OCI-LY3 (cell line): ENCODE results near the gene NCCRP1.

Experiments
- H2AFZ ChIP-seq: fragments of 200-600, 300-600 bp; shearing (Covaris generic); 2 replicates; pipeline ENCODE4 v1.6.0; 2014; ENCODE audit warnings: antibody characterized with exemption, low read depth, low read length
- H3K27ac ChIP-seq: fragments of 200-600, 300-600 bp; sonication (generic); 2 replicates; pipeline ENCODE4 v1.5.1; 2014; ENCODE audit warnings: mild to moderate bottlenecking, low read length, moderate library complexity, mixed read lengths
- H3K27me3 ChIP-seq: fragments of 200-600, 300-600 bp; sonication (generic); 2 replicates; pipeline ENCODE4 v1.6.1; 2014; ENCODE audit warnings: low read depth, low read length, mixed read lengths
- H3K36me3 ChIP-seq: fragments of 200-600, 300-600 bp; sonication (generic); replicated peaks from 2 replicates; pipeline ENCODE3; 2014; ENCODE audit warnings: low read depth, low read length, mixed read lengths
- H3K4me1 ChIP-seq: fragments of 300-600, 200-600 bp; sonication (generic); 2 replicates; pipeline ENCODE4 v1.6.1; 2014; ENCODE audit warnings: low read length, mixed read lengths
- H3K4me2 ChIP-seq: fragments of 200-600, 300-600 bp; sonication (generic); 2 replicates; pipeline ENCODE4 v1.6.1; 2014; ENCODE audit warnings: low read length, mixed read lengths
- H3K4me3 ChIP-seq: fragments of 300-600, 200-600 bp; sonication (generic); 2 replicates; pipeline ENCODE4 v1.5.1; 2014; ENCODE audit warnings: antibody characterized with exemption, mild to moderate bottlenecking, low read length, moderate library complexity
- H3K79me2 ChIP-seq: fragments of 300-600, 200-600 bp; shearing (Covaris generic); 2 replicates; pipeline ENCODE4 v1.6.1; 2014; ENCODE audit warnings: mild to moderate bottlenecking, low read length, mixed read lengths
- H3K9ac ChIP-seq: fragments of 300-600, 200-600 bp; shearing (Covaris generic); 2 replicates; pipeline ENCODE4 v1.6.0; 2014; ENCODE audit warnings: mild to moderate bottlenecking, low read length, moderate library complexity
- H3K9me3 ChIP-seq: fragments of 200-600, 300-600 bp; shearing (Covaris generic); 2 replicates; pipeline ENCODE4 v1.6.1; 2014; ENCODE audit warnings: low read length, mixed read lengths; ENCODE audit not compliant: insufficient read depth
- H4K20me1 ChIP-seq: fragments of 200-600, 300-600 bp; sonication (generic); 2 replicates; pipeline ENCODE4 v1.6.1; 2016; ENCODE audit warnings: low read length, mixed read lengths; ENCODE audit not compliant: insufficient read depth
- CTCF ChIP-seq: fragments of 200-600, 300-600 bp; sonication (generic); IDR thresholded peaks from 2 replicates; pipeline ENCODE4 v1.5.1; 2014; ENCODE audit warnings: antibody characterized with exemption, low read length, low read depth
- EZH2phosphoT487 ChIP-seq: fragments of 200-600 bp; shearing (Covaris generic); IDR thresholded peaks from 2 replicates; pipeline ENCODE4 v1.6.1; 2018; ENCODE audit warnings: antibody characterized with exemption, mixed run types, low read depth

Gene NCCRP1

DNA sequence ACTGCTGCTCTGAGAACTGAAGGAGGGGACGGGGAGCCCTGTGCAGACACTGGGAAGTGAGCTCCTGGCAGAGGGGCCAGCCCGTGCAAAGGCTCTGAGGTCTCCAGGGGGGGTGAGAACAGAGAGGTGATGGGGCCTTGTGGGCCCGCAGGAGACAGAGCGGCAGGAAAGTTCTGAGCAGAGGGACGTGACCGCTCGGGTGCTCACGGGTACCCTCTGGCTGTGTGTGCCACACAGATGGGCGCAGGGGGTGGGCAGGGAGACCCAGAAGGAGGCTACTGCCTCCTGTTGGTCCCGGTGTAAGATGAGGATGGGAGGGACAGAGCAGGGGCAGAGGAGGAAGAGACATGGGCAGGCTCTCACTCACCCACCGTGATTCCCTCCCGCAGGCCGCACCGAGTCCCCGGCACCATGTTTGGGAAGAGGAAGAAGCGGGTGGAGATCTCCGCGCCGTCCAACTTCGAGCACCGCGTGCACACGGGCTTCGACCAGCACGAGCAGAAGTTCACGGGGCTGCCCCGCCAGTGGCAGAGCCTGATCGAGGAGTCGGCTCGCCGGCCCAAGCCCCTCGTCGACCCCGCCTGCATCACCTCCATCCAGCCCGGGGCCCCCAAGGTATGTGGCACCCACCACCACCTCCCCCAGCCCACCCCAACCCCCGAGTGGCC lies 27.5 kb upstream of the NCCRP1 start:
- H3K27me3 ChIP-seq = no peaks in the 10 kb centered on the region
- H3K4me2 ChIP-seq = no peak overlapping the region
- TF ChIP-seq EZH2phosphoT487 = no peak
- no peak for TF ChIP-seq CTCF
- no peaks in the 10 kb centered on the region for H3K79me2 ChIP-seq
- no peak overlapping the region for H3K9ac ChIP-seq
- H3K36me3 ChIP-seq = peaks cover 2% of the 10 kb centered on the region
- H3K4me1 ChIP-seq = no peaks in the 10 kb centered on the region
- no peak overlapping the region for H2AFZ ChIP-seq
- H3K27ac ChIP-seq = no peak overlapping the region
- H3K4me3 ChIP-seq = no peak overlapping the region
- H3K9me3 ChIP-seq = no peaks in the 10 kb centered on the region
- H4K20me1 ChIP-seq = no peaks in the 10 kb centered on the region; the same call in 1 of the 2 replicates

DNA sequence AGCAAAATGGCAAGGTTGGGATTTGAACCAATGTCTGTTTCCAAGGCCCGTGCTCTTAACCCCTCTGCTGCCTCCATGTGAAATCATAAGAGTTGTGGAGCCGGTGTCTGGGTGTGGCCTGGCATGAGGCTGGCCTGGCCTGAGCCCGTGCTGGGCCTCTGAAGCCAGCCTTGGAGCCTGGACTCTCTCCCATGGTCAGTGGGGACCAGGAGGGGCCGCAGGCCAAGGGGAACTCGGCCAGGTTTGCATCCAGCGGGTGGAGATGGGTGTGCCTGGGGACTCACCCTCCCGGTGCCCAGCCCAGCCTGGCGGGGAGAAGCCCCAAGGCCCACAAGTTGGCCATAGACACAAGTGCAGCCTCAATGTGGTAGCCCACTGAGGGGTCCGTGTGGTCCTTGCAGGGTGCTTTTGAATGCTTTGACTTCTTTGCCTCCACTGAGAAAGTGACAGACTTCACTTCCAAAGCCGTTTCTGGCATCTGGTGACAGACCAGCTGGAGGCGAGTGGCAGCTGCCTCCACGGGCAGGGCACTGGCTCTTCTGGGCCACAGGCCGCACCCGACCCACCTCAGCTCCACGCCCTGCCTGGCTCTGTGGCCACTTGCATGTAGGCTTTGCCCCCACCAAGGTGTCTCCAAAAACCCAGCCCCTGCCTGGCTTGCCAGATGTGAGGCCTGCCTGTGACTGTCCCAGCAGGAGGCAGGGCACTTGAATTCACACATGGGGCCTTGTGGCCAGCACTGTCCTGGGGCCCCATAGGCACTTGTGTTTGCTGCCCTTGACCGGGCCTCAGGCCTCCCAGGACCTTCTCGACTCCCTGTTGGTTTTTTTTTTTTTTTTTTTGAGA lies 26.2 kb upstream of the NCCRP1 start:
- Histone ChIP-seq H3K9ac (no peak overlapping the region), H3K79me2 (no peaks in the 10 kb centered on the region), H3K27ac (no peak overlapping the region), H3K27me3 (no peaks in the 10 kb centered on the region), H3K4me1 (no peaks in the 10 kb centered on the region), H2AFZ (no peak overlapping the region), H3K4me2 (no peak overlapping the region), H3K4me3 (no peak overlapping the region), H3K9me3 (no peaks in the 10 kb centered on the region), H3K36me3 (peaks cover 2% of the 10 kb centered on the region), H4K20me1 (no peaks in the 10 kb centered on the region)
- TF ChIP-seq CTCF (no peak), EZH2phosphoT487 (no peak)

GRCh38 chr19:39171479-39172465 lies 25.0 kb upstream of the NCCRP1 start:
- no peak overlapping the region for H2AFZ ChIP-seq
- H3K9ac ChIP-seq = no peak overlapping the region
- H3K4me2 ChIP-seq = no peak overlapping the region
- no peaks in the 10 kb centered on the region for H3K4me1 ChIP-seq
- no peak for TF ChIP-seq CTCF
- no peaks in the 10 kb centered on the region for H3K9me3 ChIP-seq
- H3K4me3 ChIP-seq = no peak overlapping the region
- H4K20me1 ChIP-seq = no peaks in the 10 kb centered on the region
- peaks cover 2% of the 10 kb centered on the region for H3K36me3 ChIP-seq
- no peak overlapping the region for H3K27ac ChIP-seq
- no peaks in the 10 kb centered on the region for H3K27me3 ChIP-seq
- H3K79me2 ChIP-seq = no peaks in the 10 kb centered on the region
